Measurements from ENCODE around the gene FLT4.

GRCh38 chr5:180626661-180627385 is 22.6 kb downstream of the FLT4 start:
- TF ChIP-seq POLR2A (IDR thresholded peaks at IDR 0.05) = no peak
- TF ChIP-seq CTCF (IDR thresholded peaks at IDR 0.05) = no peak

All from body of pancreas (tissue), 4 donors.